Nasal cavity respiratory epithelium epithelial cell of viscerocranial mucosa (primary cell): ENCODE measurements around the gene ZDHHC16. TPM values are rescaled to one million over a fixed set of nuclear protein-coding genes. Genes with fewer than 3 reads are reported as not detected.

Experiments used
- total RNA-seq: library from RNA; depleted of rRNA; stranded (reverse); fragments of >200 nt; gene quantifications from 2 replicates; pipeline ENCODE4 v1.2.3, GENCODE V29; 2014

Gene ZDHHC16
- total RNA-seq, result 24.3 and 36.1 TPM in 2 replicates

GRCh38 chr10:97445722-97446639 is at the start of gene ZDHHC16, which contains the start of gene EXOSC1:
TSS of gene ZDHHC16 (plus strand) at chr10:97446175. CDS start at chr10:97451676, 5,501 bp downstream.
TSS of gene EXOSC1 (minus strand) at chr10:97446006. CDS start at chr10:97445985, 21 bp downstream.

GRCh38 chr10:97400665-97401454 is 45.1 kb upstream of the ZDHHC16 start, which contains the start of gene RRP12:
TSS of gene RRP12 (minus strand) at chr10:97401340. CDS start at chr10:97401231, 109 bp downstream.

DNA sequence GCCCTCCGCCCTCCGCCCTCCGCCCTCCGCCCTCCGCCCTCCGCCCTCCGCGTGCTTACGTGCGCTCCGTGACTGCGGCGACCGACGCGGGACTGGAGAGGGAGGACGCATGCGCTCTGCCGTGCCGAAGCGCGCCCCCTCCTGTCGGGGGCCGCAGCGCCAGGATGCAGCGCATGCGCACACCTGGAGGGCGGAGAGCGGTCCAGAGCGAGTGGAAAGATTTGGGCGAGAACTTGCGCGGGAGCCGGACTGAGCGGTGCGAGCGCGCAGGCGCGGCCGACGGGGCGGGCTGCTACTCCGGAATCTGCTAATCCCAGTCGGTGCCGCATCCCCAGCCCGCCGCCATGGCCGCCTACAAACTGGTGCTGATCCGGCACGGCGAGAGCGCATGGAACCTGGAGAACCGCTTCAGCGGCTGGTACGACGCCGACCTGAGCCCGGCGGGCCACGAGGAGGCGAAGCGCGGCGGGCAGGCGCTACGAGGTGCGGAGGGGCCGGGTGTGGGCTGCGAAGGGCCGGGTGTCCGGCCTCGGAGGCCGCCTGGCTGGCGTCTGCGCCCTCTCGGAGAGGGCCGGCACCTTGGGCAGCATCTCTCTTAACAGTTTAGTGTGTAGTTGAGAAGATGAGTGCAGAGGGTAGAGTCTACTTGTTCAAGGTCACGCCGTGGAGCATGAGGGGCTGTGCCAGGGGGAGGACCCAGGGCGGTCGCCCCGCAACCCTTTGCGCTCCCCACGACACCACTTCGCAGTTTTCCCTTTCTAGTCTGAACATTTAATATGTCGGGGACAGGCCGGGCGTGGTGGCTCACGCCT is 19.8 kb upstream of the ZDHHC16 start, which contains the start of gene PGAM1:
Gene PGAM1, plus strand, starts transcription at position 228 of the 812 bp plus-strand sequence. Its CDS starts 117 bp downstream, at position 345.

DNA sequence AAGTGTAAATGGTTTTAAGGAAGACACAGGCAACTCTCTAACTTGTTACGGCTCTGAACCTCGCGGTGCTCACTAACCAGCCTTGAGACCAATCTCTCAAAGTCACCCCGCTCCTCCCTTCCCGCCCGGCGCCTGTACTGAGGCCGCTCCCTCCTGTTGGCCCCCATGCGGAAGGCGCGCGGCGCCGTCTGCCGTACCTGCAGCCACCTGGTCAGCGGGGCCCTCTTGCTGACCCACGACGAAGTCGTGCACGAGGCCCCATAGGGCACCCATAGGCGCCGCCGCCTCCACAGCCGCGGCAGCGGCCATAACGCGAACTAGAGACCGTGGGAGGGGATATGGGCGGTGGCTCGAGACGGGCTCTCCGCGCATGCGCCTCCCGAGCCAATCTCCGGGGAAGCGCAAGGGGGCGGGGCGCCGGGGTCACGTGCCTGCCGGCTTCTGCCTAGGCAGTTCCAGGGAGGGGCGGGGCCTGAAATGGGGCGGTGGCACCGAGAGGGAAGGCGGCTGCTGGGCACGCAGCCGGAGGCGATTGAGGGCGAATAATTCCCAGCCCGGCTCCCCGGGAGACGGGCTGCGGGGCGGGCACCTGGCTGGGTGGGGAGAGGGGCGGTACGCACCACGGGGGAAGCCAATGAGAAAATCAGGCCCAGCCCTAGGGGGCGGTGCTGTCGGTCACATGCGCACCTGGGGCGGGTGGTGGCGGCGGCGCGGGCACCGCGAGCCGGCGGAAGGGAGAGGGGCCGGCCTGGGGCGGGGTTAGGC is 52.3 kb downstream of the ZDHHC16 start, which contains the start of gene MMS19:
Gene MMS19, minus strand, starts transcription at position 347 of the 765 bp plus-strand sequence. Its CDS starts 38 bp downstream, at position 309.

DNA sequence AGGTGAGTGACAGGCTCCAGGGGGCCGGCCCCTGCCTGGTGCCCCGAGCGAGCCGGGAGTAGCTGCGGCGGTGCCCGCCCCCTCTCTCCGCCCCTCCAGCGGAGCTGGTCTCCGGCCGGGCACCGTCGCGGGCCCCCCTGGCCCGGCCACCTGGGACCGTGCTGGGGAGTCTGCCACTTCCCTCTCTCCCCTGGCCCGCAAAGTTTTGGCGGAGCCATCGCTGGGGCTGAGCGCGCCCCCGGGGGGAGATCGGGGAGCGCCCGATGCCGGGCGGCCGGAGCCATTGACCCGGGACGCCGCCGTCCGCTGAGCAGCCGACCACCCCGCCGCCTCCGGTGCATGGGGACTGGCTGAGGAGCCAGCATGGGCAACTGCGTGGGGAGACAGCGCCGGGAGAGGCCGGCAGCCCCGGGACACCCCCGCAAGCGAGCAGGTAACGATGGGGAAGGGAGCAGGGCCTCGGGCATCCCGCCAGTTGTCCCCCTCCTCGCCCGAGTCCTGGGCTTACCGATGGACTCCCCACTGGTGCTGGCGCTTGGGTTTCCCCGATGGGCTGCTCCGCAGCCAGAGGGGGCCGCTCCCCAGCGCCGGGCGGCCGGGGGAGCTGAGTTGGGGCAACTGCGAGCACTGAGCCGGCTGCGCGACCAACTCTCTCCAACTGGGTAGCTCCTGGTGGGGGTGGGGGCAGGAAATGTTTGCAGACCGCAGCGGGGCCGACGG is 53.0 kb downstream of the ZDHHC16 start, which contains the start of gene UBTD1:
Gene UBTD1, plus strand, starts transcription at position 84 of the 720 bp plus-strand sequence. Its CDS starts 280 bp downstream, at position 364.

Other genes with a start within 250 kb of the ZDHHC16 start
- gene ARHGAP19, start 153.5 kb upstream of the ZDHHC16 start, total RNA-seq, result 7.2 and 7.9 TPM in 2 replicates
- gene FRAT1, start 126.9 kb upstream of the ZDHHC16 start, total RNA-seq, result 0.68 and 1.1 TPM in 2 replicates
- gene FRAT2, start 111.4 kb upstream of the ZDHHC16 start, total RNA-seq, result 8.2 and 10.0 TPM in 2 replicates
- gene RRP12, start 44.8 kb upstream of the ZDHHC16 start, total RNA-seq, result 47.8 and 53.1 TPM in 2 replicates
- 275 and 341 TPM in 2 replicates for gene PGAM1, start 20.0 kb upstream of the ZDHHC16 start, total RNA-seq
- 31.8 and 41.4 TPM in 2 replicates for gene EXOSC1, start 169 bp upstream of the ZDHHC16 start, total RNA-seq
- 34.2 and 50.1 TPM in 2 replicates for gene MMS19, start 52.2 kb downstream of the ZDHHC16 start, total RNA-seq
- 13.0 and 18.2 TPM in 2 replicates for gene UBTD1, start 52.7 kb downstream of the ZDHHC16 start, total RNA-seq
- gene ANKRD2, start 126.6 kb downstream of the ZDHHC16 start, total RNA-seq, result under 0.01 and 0.43 TPM in 2 replicates
- gene HOGA1, start 138.2 kb downstream of the ZDHHC16 start, total RNA-seq, result 0.21 and 0.34 TPM in 2 replicates
- not detected in 2 replicates for gene C10orf62, start 143.5 kb downstream of the ZDHHC16 start, total RNA-seq
- 10.0 and 11.3 TPM in 2 replicates for gene MORN4, start 187.3 kb downstream of the ZDHHC16 start, total RNA-seq
- gene PI4K2A, start 194.5 kb downstream of the ZDHHC16 start, total RNA-seq, result 37.3 and 51.8 TPM in 2 replicates
- 48.2 and 104 TPM in 2 replicates for gene AVPI1, start 241.1 kb downstream of the ZDHHC16 start, total RNA-seq